WERI-Rb-1 (cell line): ENCODE results near the gene ACAD11.

ENCODE experiments used
- DNase-seq: peaks from one replicate; pipeline ENCODE4 v3.0.0-alpha.2; 2020
- H3K27ac ChIP-seq: fragments of 250-450 bp; sonication (Bioruptor Pico); 2 replicates; pipeline ENCODE4 v1.5.1; 2020; ENCODE audit warnings: mild to moderate bottlenecking, moderate library complexity
- H3K27me3 ChIP-seq: fragments of 250-450 bp; sonication (Bioruptor Pico); 2 replicates; pipeline ENCODE4 v1.5.1; 2021; ENCODE audit warnings: mild to moderate bottlenecking, low read depth, moderate library complexity; ENCODE audit not compliant: insufficient read depth, severe bottlenecking
- H3K36me3 ChIP-seq: fragments of 250-450 bp; sonication (Bioruptor Pico); 2 replicates; pipeline ENCODE4 v1.5.1; 2020; ENCODE audit warnings: mild to moderate bottlenecking, moderate library complexity
- H3K4me3 ChIP-seq: 2 replicates; pipeline ENCODE4 v1.5.1; 2011; ENCODE audit warnings: low read depth, mild to moderate bottlenecking, control low read depth, low read length
- H3K9me3 ChIP-seq: fragments of 250-450 bp; sonication (Bioruptor Pico); 2 replicates; pipeline ENCODE4 v1.5.1; 2021; ENCODE audit warnings: mild to moderate bottlenecking, moderate library complexity; ENCODE audit not compliant: severe bottlenecking
- TF ChIP-seq, protein P1 (sequence below): IDR thresholded peaks from 2 replicates; pipeline ENCODE4 v1.5.1; 2011; ENCODE audit warnings: low read depth, mild to moderate bottlenecking, control low read depth, inconsistent platforms, low read length

Gene ACAD11, protein sequence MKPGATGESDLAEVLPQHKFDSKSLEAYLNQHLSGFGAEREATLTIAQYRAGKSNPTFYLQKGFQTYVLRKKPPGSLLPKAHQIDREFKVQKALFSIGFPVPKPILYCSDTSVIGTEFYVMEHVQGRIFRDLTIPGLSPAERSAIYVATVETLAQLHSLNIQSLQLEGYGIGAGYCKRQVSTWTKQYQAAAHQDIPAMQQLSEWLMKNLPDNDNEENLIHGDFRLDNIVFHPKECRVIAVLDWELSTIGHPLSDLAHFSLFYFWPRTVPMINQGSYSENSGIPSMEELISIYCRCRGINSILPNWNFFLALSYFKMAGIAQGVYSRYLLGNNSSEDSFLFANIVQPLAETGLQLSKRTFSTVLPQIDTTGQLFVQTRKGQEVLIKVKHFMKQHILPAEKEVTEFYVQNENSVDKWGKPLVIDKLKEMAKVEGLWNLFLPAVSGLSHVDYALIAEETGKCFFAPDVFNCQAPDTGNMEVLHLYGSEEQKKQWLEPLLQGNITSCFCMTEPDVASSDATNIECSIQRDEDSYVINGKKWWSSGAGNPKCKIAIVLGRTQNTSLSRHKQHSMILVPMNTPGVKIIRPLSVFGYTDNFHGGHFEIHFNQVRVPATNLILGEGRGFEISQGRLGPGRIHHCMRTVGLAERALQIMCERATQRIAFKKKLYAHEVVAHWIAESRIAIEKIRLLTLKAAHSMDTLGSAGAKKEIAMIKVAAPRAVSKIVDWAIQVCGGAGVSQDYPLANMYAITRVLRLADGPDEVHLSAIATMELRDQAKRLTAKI

DNA sequence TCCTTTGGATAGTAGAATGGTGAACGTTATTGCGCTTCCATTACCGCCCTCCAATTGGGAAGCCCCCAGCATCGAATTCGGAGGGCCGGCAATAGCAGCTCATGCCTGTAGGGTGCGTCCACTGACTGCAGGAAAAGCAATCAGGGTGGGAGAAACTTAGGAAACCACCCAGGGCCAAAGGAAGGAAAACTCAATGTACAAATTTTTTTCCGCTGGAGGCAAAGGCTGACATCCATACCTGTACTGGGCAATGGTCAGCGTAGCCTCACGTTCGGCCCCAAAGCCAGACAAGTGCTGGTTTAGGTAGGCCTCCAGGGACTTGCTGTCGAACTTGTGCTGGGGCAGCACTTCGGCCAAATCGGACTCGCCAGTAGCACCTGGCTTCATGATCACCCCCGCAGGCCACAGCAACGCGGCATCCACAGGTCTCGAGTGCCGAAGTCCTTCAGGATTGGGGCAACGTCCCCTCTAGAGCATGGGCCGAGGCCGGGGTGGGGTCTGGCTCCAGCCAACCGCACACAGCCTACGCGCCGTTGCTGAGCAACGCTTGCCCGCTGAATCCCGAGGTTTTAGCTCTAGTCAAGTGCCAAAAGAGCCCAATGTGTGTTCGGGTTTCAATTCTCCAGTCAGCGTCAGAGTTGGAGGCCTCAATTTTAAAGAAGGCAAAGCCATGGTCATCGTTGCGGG, at the start of gene ACAD11:
Gene ACAD11 (minus strand): TSS at position 445 of the 687 bp plus-strand sequence. CDS start 58 bp downstream, at position 387.
- DNase-seq = peak; percentile 72
- Histone ChIP-seq H3K27me3 (no peaks in the 10 kb centered on the region), H3K27ac (peak within 1 kb of the TSS; percentile 90), H3K36me3 (peaks cover 7% of the 10 kb centered on the region; the same call in 1 of the 2 replicates), H3K9me3 (no peaks in the 10 kb centered on the region), H3K4me3 (peak within 1 kb of the TSS; percentile 58)
- TF ChIP-seq, protein P1, sequence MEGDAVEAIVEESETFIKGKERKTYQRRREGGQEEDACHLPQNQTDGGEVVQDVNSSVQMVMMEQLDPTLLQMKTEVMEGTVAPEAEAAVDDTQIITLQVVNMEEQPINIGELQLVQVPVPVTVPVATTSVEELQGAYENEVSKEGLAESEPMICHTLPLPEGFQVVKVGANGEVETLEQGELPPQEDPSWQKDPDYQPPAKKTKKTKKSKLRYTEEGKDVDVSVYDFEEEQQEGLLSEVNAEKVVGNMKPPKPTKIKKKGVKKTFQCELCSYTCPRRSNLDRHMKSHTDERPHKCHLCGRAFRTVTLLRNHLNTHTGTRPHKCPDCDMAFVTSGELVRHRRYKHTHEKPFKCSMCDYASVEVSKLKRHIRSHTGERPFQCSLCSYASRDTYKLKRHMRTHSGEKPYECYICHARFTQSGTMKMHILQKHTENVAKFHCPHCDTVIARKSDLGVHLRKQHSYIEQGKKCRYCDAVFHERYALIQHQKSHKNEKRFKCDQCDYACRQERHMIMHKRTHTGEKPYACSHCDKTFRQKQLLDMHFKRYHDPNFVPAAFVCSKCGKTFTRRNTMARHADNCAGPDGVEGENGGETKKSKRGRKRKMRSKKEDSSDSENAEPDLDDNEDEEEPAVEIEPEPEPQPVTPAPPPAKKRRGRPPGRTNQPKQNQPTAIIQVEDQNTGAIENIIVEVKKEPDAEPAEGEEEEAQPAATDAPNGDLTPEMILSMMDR = peak; percentile 66

DNA sequence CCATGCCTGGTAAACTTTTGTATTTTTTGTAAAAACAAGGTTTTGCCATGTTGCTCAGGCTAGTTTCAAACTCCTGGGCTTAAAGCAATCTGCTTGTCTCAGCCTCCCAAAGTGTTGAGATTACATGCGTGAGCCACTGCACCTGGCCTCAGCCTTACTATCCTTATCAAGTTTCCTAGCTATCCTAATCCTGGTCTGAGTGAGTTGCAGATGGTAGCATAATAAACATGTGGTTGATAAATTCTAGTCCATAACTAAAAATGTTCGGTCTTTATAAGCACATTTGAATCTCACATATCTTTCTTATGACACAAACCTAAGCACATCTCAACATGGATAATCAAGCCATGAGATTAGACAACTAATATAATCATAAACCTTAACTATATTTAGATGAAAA, 44.1 kb upstream of the ACAD11 start:
- TF ChIP-seq, protein P1 = no peak
- no peak overlapping the region for H3K4me3 ChIP-seq
- no peak overlapping the region for H3K27ac ChIP-seq
- H3K36me3 ChIP-seq = peaks cover 29% of the 10 kb centered on the region
- no peaks in the 10 kb centered on the region for H3K9me3 ChIP-seq
- no peaks in the 10 kb centered on the region for H3K27me3 ChIP-seq
- DNase-seq = no peak

DNA sequence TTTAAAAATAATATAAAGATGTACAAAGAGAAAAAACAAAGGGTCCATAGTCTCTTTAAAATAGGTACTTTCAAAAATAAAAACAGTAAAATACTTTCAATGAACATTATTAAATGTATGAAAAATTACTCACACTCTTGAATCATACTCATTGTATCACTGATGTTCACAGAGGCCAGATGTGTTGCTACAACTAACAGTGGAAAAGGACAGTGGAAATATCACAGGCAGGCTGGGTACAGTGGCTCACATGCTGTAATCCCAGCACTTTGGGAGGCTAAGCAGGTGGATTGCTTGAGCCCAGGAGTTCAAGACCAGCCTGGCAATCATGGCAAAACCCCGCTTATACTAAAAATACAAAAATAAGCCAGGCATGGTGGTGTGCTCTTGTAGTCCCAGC, 35.8 kb upstream of the ACAD11 start:
- H3K27ac ChIP-seq = no peak overlapping the region
- H3K9me3 ChIP-seq = no peaks in the 10 kb centered on the region
- TF ChIP-seq, protein P1 = no peak
- peaks cover 27% of the 10 kb centered on the region for H3K36me3 ChIP-seq
- no peak for DNase-seq
- H3K27me3 ChIP-seq = no peaks in the 10 kb centered on the region
- H3K4me3 ChIP-seq = no peak overlapping the region

DNA sequence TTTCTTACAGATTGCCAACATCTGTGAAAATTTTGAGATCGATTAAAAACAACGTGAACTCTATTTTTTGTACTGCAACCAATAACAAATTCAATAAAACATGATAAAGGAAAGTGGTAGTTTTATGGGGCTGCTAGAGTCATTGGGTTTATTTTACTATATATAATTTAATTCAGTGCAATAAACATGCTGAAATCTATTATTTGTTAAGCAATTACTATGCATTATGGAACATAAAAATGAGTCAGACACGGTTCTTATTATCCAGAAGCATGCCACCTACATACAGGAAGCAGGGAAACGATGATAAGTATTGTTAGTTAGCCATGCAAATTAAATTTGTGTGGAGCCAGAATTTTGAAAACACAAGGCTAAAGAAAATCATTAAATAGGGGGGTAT, 35.4 kb upstream of the ACAD11 start:
- Histone ChIP-seq H3K9me3 (no peaks in the 10 kb centered on the region), H3K36me3 (peaks cover 27% of the 10 kb centered on the region), H3K27me3 (no peaks in the 10 kb centered on the region), H3K27ac (no peak overlapping the region), H3K4me3 (no peak overlapping the region)
- TF ChIP-seq, protein P1 = no peak
- DNase-seq = no peak

DNA sequence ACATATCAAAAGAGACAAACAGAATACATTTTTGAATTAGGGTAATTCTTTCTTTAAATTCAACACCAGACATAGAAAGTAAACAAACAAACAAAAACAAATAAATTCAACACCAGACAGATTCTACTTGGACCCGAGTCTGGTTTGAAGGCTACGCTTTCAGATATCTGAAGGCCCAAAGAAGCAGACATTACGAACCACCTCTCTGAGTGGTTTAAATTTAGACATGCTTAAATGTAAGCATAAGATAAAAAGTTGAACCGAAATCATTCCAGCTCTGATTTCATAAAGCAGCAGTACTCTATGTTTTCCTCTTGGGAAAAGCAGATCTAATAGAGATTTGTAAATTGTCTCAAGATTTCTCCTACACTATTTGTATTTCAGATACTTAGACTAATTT, 30.4 kb upstream of the ACAD11 start:
- peaks cover 37% of the 10 kb centered on the region for H3K36me3 ChIP-seq
- H3K9me3 ChIP-seq = no peaks in the 10 kb centered on the region
- H3K27me3 ChIP-seq = no peaks in the 10 kb centered on the region
- H3K4me3 ChIP-seq = no peak overlapping the region
- no peak overlapping the region for H3K27ac ChIP-seq
- no peak for DNase-seq
- TF ChIP-seq, protein P1 = no peak
